Activated naive CD4-positive, alpha-beta T cell treated with anti-CD3 and anti-CD28 coated beads, Interleukin-2, amount 10 ng/mL, durations not matched to agents 7 days and 5 days (primary cell): ENCODE data around the gene ANP32E.
A peak's percentile ranks its signal among the peaks of the same experiment; 100 is the strongest.

ENCODE experiments used
- CTCF ChIA-PET: fragments of 350-600 bp; sonication (Branson Sonifier 250); formaldehyde crosslinking; loops from one replicate; lab custom pipeline; 2021; ENCODE audit warnings: antibody characterized with exemption; lab: Charles Lee
- DNase-seq: peaks from one replicate; pipeline ENCODE4 v3.0.0-alpha.2; 2020
- H3K27ac Mint-ChIP-seq: one replicate; pipeline ENCODE4 v1.8.0; 2021; ENCODE audit warnings: mild to moderate bottlenecking, moderate library complexity, mixed read lengths
- H3K27me3 Mint-ChIP-seq: one replicate; pipeline ENCODE4 v1.8.0; 2021; ENCODE audit warnings: mild to moderate bottlenecking, mixed read lengths
- H3K36me3 Mint-ChIP-seq: one replicate; pipeline ENCODE4 v1.8.0; 2021; ENCODE audit warnings: mixed read lengths
- H3K4me1 Mint-ChIP-seq: one replicate; pipeline ENCODE4 v1.8.0; 2021; ENCODE audit warnings: mixed read lengths
- H3K4me3 Mint-ChIP-seq: one replicate; pipeline ENCODE4 v1.8.0; 2021; ENCODE audit warnings: mild to moderate bottlenecking, moderate library complexity, mixed read lengths
- H3K9me3 Mint-ChIP-seq: one replicate; pipeline ENCODE4 v1.8.0; 2021; ENCODE audit warnings: mixed read lengths

ANP32E gene

DNA sequence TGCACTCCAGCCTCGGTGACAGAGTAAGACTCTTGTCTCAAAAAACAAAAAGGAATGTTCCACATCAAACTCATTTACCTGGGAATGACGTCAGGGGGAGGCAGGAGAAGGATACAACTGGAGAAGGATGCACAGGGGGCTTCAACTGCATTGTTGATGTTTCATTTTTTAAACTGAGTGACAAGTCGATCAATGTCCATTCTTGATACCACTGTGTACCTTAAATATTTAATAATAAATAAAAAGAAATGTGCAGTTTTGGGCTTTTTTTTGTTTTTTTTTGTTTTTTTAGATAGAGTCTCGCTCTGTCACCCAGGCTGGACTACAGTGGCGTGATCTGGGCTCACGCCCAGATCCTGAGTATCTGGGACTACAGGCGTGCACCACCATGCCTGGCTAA is 50.4 kb downstream of the ANP32E start:
- Mint-ChIP-seq H3K36me3 (no peaks in the 10 kb centered on the region), H3K27ac (no peak overlapping the region), H3K4me3 (no peak overlapping the region), H3K9me3 (no peaks in the 10 kb centered on the region), H3K4me1 (peaks cover 18% of the 10 kb centered on the region), H3K27me3 (peaks cover 24% of the 10 kb centered on the region)
- no peak for DNase-seq
- CTCF ChIA-PET = interaction anchor here (0.8 to 2.9 kb wide), 4 partner anchors 14 to 121 kb away, joined by 3 to 37 read pairs (median 7); partner anchors contain the start of gene VPS45

DNA sequence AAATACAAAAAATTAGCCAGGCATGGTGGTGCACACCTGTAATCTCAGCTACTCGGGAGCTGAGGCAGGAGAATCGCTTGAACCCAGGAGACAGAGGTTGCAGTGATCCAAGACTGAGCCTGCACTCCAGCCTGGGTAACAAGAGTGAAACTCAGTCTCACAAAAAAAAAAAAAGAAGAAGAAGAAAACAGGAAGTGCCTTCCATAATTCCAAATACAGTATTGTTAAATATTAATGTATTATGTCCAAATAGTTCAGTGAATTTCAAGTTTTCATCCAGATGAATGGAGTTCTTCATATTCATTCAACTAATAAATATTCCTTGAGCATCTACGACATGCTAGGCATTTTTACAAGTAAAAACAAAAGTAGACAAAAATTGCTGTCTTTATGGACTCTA is 52.9 kb downstream of the ANP32E start:
- H3K27me3 Mint-ChIP-seq = peaks cover 11% of the 10 kb centered on the region
- H3K9me3 Mint-ChIP-seq = no peaks in the 10 kb centered on the region
- no peak overlapping the region for H3K4me3 Mint-ChIP-seq
- no peaks in the 10 kb centered on the region for H3K36me3 Mint-ChIP-seq
- CTCF ChIA-PET = interaction anchor here (0.9 to 1.2 kb wide), 4 partner anchors 11 to 115 kb away, joined by 3 to 4 read pairs (median 4); no protein-coding TSS in a partner anchor
- no peak for DNase-seq
- peaks cover 18% of the 10 kb centered on the region for H3K4me1 Mint-ChIP-seq
- H3K27ac Mint-ChIP-seq = no peak overlapping the region

DNA sequence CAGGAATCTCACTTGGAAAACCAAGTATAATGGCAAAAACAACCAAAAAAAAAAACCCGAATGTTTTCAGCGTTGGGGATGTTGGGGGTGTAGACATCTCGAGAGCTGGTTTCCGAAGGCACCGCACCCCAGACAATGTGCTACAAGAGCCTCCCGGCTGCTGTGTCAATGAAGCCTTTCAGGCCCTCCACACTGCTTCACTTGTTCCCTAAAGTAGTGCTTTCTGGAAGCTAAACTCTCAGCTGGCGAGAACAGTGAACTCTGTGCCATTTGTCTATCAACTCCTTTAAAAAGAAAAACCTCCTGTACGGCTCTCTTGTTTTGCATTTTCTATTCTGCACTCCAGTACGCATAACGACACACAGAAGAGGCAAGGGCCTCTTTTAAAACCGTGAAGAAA is 53.7 kb downstream of the ANP32E start:
- no peaks in the 10 kb centered on the region for H3K36me3 Mint-ChIP-seq
- H3K9me3 Mint-ChIP-seq = no peaks in the 10 kb centered on the region
- H3K27me3 Mint-ChIP-seq = peaks cover 9% of the 10 kb centered on the region
- peaks cover 12% of the 10 kb centered on the region for H3K4me1 Mint-ChIP-seq
- no peak overlapping the region for H3K4me3 Mint-ChIP-seq
- no peak for DNase-seq
- H3K27ac Mint-ChIP-seq = no peak overlapping the region
- CTCF ChIA-PET = no interaction called here

DNA sequence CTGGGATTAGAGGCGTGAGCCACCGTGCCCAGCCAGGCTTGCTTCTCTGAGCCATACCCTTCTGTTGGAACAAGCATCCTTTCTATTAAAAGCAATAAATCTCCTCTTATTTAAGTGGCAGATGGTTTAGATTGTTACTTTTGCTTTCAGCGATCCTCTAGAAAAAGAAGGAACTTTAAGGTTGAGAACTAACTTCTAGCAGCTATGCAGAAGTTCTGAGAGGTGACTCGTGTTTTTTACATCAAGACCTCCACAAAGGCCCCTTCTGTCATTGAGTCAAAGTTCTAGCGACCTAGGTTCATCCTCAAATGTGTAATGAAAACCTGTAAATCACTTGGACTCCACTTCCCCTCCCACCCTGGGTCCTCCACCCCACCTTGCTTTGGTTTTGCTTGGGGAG is 55.4 kb downstream of the ANP32E start:
- H3K4me3 Mint-ChIP-seq = no peak overlapping the region
- H3K9me3 Mint-ChIP-seq = no peaks in the 10 kb centered on the region
- H3K27me3 Mint-ChIP-seq = peaks cover 10% of the 10 kb centered on the region
- H3K27ac Mint-ChIP-seq = no peak overlapping the region
- DNase-seq = no peak
- no peaks in the 10 kb centered on the region for H3K36me3 Mint-ChIP-seq
- H3K4me1 Mint-ChIP-seq = no peaks in the 10 kb centered on the region
- CTCF ChIA-PET = no interaction called here

DNA sequence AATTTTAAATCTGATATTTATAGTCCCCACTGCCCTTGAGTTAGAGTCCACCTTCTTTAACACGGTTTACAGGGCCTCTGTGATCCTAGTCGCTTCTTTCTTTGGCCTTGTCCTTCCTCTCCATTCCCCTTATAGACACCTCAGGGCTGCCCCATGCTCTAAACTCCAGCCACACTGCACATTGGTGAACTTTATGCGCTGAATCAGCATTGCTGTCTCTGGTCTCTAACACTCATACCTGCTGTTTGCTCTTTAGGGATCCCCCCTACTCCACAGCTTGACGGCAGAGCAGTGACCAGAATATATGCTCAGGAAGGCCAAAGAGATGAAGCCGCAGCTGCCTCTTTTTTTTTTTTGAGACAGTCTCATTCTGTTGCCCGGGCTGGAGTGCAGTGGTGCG is 56.0 kb downstream of the ANP32E start:
- H3K27ac Mint-ChIP-seq = no peak overlapping the region
- no peak overlapping the region for H3K4me3 Mint-ChIP-seq
- no peaks in the 10 kb centered on the region for H3K4me1 Mint-ChIP-seq
- H3K9me3 Mint-ChIP-seq = no peaks in the 10 kb centered on the region
- H3K36me3 Mint-ChIP-seq = no peaks in the 10 kb centered on the region
- DNase-seq = no peak
- peaks cover 10% of the 10 kb centered on the region for H3K27me3 Mint-ChIP-seq
- CTCF ChIA-PET = interaction anchor here (0.7 kb wide), 1 partner anchor 17 kb away, joined by 3 read pairs; no protein-coding TSS in a partner anchor

DNA sequence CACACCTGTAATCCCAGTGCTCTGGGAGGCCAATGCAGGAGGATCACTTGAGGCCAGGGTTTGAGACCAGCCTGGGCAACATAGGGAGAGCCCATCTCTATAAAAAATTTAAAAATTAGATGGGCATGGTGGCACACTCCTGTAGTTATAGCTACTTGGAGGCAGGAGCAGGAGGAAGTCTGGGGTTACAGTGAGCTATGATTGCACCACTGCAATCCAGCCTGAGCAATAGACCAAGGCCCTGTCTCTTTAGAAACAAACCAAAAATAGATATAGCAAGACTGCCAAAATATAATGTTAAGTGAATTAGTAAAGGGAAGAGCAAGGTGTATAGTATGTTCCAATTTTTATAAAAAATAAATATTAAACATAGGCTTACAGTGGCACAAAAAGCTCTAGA is 57.4 kb downstream of the ANP32E start:
- DNase-seq = no peak
- no peaks in the 10 kb centered on the region for H3K9me3 Mint-ChIP-seq
- H3K36me3 Mint-ChIP-seq = no peaks in the 10 kb centered on the region
- H3K27ac Mint-ChIP-seq = no peak overlapping the region
- H3K4me3 Mint-ChIP-seq = no peak overlapping the region
- CTCF ChIA-PET = interaction anchor here (1.5 kb wide), 1 partner anchor 9 kb away, joined by 3 read pairs; no protein-coding TSS in a partner anchor
- peaks cover 10% of the 10 kb centered on the region for H3K27me3 Mint-ChIP-seq
- no peaks in the 10 kb centered on the region for H3K4me1 Mint-ChIP-seq

DNA sequence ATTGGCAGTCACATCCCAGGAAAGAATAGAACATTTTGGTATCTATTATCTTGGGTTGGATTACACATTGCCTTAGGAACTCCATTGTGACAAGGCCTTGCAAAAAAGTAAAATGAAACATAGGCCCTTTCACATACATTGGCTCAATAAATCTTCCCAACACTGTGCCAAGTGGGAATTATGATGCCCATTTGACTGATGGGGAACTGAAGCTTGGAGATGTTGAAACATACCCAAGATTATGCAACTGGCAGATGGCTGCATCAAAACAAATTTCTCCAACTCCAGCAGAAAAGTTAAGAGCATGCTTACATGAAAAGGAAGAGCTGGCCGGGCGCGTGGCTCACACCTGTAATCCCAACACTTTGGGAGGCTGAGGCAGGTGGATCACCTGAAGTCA is 59.3 kb downstream of the ANP32E start:
- peaks cover 10% of the 10 kb centered on the region for H3K27me3 Mint-ChIP-seq

DNA sequence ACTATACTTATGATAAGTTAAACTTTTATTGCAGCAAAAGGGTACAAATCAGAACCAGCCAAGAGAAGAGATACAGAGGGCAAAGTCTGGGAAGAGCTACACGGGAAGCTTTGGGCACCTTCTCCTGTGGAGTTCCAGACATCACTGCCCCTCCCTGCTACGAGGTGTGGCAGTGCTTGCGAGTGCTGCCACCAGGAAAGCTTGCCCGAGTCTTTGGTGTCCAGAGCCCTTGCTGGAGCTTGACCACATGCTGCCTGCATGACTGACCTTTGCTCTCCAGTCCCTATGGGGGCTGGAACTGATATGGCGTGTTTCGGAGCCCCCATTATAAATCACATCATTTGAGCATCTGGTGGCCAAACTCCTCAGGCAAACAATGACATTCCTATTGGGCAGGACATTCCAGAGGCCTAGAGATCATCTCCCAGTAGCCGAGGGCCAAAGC is 62.7 kb downstream of the ANP32E start:
- Mint-ChIP-seq H3K9me3 (no peaks in the 10 kb centered on the region), H3K27ac (no peak overlapping the region), H3K36me3 (no peaks in the 10 kb centered on the region), H3K4me1 (no peaks in the 10 kb centered on the region), H3K27me3 (peaks cover 6% of the 10 kb centered on the region), H3K4me3 (no peak overlapping the region)
- CTCF ChIA-PET = no interaction called here
- DNase-seq = no peak

More for the DNA sequence above, 59.3 kb downstream of the ANP32E start:
- H3K9me3 Mint-ChIP-seq = no peaks in the 10 kb centered on the region
- CTCF ChIA-PET = interaction anchor here (0.7 to 1.3 kb wide), 2 partner anchors 10 to 39 kb away, joined by 3 to 5 read pairs; no protein-coding TSS in a partner anchor
- H3K36me3 Mint-ChIP-seq = no peaks in the 10 kb centered on the region
- no peak for DNase-seq
- no peaks in the 10 kb centered on the region for H3K4me1 Mint-ChIP-seq
- no peak overlapping the region for H3K27ac Mint-ChIP-seq
- H3K4me3 Mint-ChIP-seq = no peak overlapping the region

DNA sequence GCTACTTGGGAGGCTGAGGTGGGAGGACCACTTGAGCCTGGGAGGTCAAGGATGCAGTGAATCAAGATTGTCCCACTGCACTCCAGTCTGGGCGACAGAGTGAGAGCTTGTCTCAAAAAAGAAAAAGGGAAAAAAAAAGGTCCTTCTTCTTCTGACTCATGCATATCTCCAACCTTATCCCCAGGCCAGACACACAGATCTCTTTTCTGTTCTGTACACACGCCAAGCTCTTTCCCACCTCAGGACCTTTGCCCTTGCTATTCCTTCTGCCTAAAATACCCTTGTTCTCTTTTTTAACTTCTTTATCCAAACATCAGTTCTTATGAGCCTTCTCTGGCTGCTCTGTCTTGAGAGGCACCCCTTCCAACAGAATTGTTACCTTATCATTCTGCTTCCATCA is 64.1 kb downstream of the ANP32E start:
- Mint-ChIP-seq H3K27me3 (peaks cover under 1% of the 10 kb centered on the region), H3K9me3 (no peaks in the 10 kb centered on the region), H3K4me1 (no peaks in the 10 kb centered on the region), H3K27ac (no peak overlapping the region), H3K36me3 (no peaks in the 10 kb centered on the region), H3K4me3 (no peak overlapping the region)
- CTCF ChIA-PET = interaction anchor here (1.2 to 2.1 kb wide), 2 partner anchors 15 to 57 kb away, joined by 3 to 11 read pairs; no protein-coding TSS in a partner anchor
- no peak for DNase-seq

DNA sequence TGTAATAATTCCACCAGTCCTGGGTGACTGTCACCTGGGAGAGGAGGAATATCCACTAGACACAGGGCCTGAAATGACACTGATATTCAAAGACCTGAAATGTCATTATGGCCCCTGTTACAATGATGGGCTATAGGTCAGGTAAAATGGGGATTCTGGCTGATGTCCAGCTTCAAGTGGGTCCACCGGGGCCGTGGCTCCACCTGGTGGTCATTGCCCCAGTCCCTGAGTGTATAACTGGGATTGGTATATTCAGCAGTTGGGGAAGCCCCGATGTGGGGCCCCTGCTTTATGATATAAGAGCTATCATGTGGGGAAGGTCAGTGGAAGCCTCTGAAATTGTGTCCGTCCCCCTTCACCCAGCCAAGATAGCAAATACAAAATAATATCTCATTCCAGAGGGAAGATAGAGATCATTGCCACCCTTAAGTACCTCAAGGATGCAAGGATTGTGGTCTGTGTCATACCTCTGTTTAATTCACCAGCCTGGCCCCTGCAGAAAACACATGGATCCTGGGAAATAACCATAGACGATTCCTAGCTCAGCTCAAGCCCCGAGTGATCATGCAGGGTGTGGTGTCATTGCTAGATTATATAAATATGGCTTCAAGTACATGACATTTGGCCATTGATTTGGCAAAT is 66.8 kb downstream of the ANP32E start:
- Mint-ChIP-seq H3K4me3 (no peak overlapping the region), H3K27me3 (no peaks in the 10 kb centered on the region), H3K4me1 (peaks cover 16% of the 10 kb centered on the region), H3K27ac (no peak overlapping the region), H3K9me3 (no peaks in the 10 kb centered on the region), H3K36me3 (no peaks in the 10 kb centered on the region)
- CTCF ChIA-PET = interaction anchor here (0.6 to 15.2 kb wide), 12 partner anchors 11 to 286 kb away, joined by 3 to 233 read pairs (median 4); partner anchors contain the start of gene VPS45
- DNase-seq = peak; percentile 69
